ENCODE results near the gene DECR2. TPM values are rescaled to one million over a fixed set of nuclear protein-coding genes. Genes with fewer than 3 reads are reported as not detected.

Gene DECR2
- total and polyA plus RNA-seq, 2 donors, result 4.5 to 14.2 TPM

- Histone ChIP-seq H3K9me3 (ENCODE audit: control insufficient read depth in 2 of 2, insufficient read depth in 1 of 2, low read length in 1 of 2) (no peaks in the 10 kb centered on the region), H3K27ac (ENCODE audit: low read depth in 1 of 2, low read length in 1 of 2) (no peak overlapping the region), H3K4me1 (ENCODE audit: control insufficient read depth in 2 of 2, insufficient read depth in 2 of 2, low read length in 2 of 2) (peaks cover 0 to 9% of the 10 kb centered on the region in 2 donors), H3K4me3 (ENCODE audit: low read length in 2 of 2) (no peak overlapping the region), H3K27me3 (ENCODE audit: control insufficient read depth in 2 of 2, insufficient read depth in 1 of 2, low read length in 1 of 2) (peaks cover 0 to 27% of the 10 kb centered on the region in 2 donors), H3K36me3 (ENCODE audit: control insufficient read depth in 2 of 2, insufficient read depth in 2 of 2, low read length in 1 of 2) (peaks cover 32 to 33% of the 10 kb centered on the region in 2 donors)
- DNase-seq (ENCODE audit: low read depth in 6 of 9, low spot score in 9 of 9), result no peak
- 74% methylated on average over 19 of the region's 19 CpGs for WGBS
Measured at GRCh38 chr16:364595-365491, 36.8 kb upstream of the DECR2 start.

GRCh38 chr16:366476-366875 lies 35.2 kb upstream of the DECR2 start:
- WGBS, result 96% methylated on average over 10 of the region's 10 CpGs
- H3K9me3 ChIP-seq (ENCODE audit: control insufficient read depth in 2 of 2, insufficient read depth in 1 of 2, low read length in 1 of 2), result no peaks in the 10 kb centered on the region
- no peak overlapping the region for H3K27ac ChIP-seq (ENCODE audit: low read depth in 1 of 2, low read length in 1 of 2)
- DNase-seq (ENCODE audit: low read depth in 6 of 9, low spot score in 9 of 9), result no peak
- H3K4me3 ChIP-seq (ENCODE audit: low read length in 2 of 2), result no peak overlapping the region
- peaks cover 32 to 35% of the 10 kb centered on the region in 2 donors for H3K36me3 ChIP-seq (ENCODE audit: control insufficient read depth in 2 of 2, insufficient read depth in 2 of 2, low read length in 1 of 2)
- H3K4me1 ChIP-seq (ENCODE audit: control insufficient read depth in 2 of 2, insufficient read depth in 2 of 2, low read length in 2 of 2), result peaks cover 3 to 21% of the 10 kb centered on the region in 2 donors
- H3K27me3 ChIP-seq (ENCODE audit: control insufficient read depth in 2 of 2, insufficient read depth in 1 of 2, low read length in 1 of 2), result peaks cover 0 to 27% of the 10 kb centered on the region in 2 donors

GRCh38 chr16:367333-367903 lies 34.3 kb upstream of the DECR2 start:
- H3K36me3 ChIP-seq (ENCODE audit: control insufficient read depth in 2 of 2, insufficient read depth in 2 of 2, low read length in 1 of 2), result peaks cover 40 to 44% of the 10 kb centered on the region in 2 donors
- no peak overlapping the region for H3K27ac ChIP-seq (ENCODE audit: low read depth in 1 of 2, low read length in 1 of 2)
- DNase-seq (ENCODE audit: low read depth in 6 of 9, low spot score in 9 of 9), result no peak
- peaks cover 0 to 20% of the 10 kb centered on the region in 2 donors for H3K27me3 ChIP-seq (ENCODE audit: control insufficient read depth in 2 of 2, insufficient read depth in 1 of 2, low read length in 1 of 2)
- no peaks in the 10 kb centered on the region for H3K9me3 ChIP-seq (ENCODE audit: control insufficient read depth in 2 of 2, insufficient read depth in 1 of 2, low read length in 1 of 2)
- H3K4me1 ChIP-seq (ENCODE audit: control insufficient read depth in 2 of 2, insufficient read depth in 2 of 2, low read length in 2 of 2), result peaks cover 3 to 23% of the 10 kb centered on the region in 2 donors
- no peak overlapping the region for H3K4me3 ChIP-seq (ENCODE audit: low read length in 2 of 2)
- 98% methylated on average over 18 of the region's 18 CpGs for WGBS

- peaks cover 0 to 11% of the 10 kb centered on the region in 2 donors for H3K27me3 ChIP-seq (ENCODE audit: control insufficient read depth in 2 of 2, insufficient read depth in 1 of 2, low read length in 1 of 2)
- DNase-seq (ENCODE audit: low read depth in 6 of 9, low spot score in 9 of 9), result no peak
- H3K4me1 ChIP-seq (ENCODE audit: control insufficient read depth in 2 of 2, insufficient read depth in 2 of 2, low read length in 2 of 2), result peaks cover 3 to 23% of the 10 kb centered on the region in 2 donors
- no peaks in the 10 kb centered on the region for H3K9me3 ChIP-seq (ENCODE audit: control insufficient read depth in 2 of 2, insufficient read depth in 1 of 2, low read length in 1 of 2)
- no peak overlapping the region for H3K27ac ChIP-seq (ENCODE audit: low read depth in 1 of 2, low read length in 1 of 2)
- H3K36me3 ChIP-seq (ENCODE audit: control insufficient read depth in 2 of 2, insufficient read depth in 2 of 2, low read length in 1 of 2), result peaks cover 48 to 56% of the 10 kb centered on the region in 2 donors
- WGBS, result 97% methylated on average over 29 of the region's 29 CpGs
- no peak overlapping the region for H3K4me3 ChIP-seq (ENCODE audit: low read length in 2 of 2)
Measured at GRCh38 chr16:368388-369158, 33.1 kb upstream of the DECR2 start.

GRCh38 chr16:369275-369865 lies 32.3 kb upstream of the DECR2 start:
- Histone ChIP-seq H3K27ac (ENCODE audit: low read depth in 1 of 2, low read length in 1 of 2) (no peak overlapping the region), H3K4me1 (ENCODE audit: control insufficient read depth in 2 of 2, insufficient read depth in 2 of 2, low read length in 2 of 2) (peaks cover 3 to 23% of the 10 kb centered on the region in 2 donors), H3K27me3 (ENCODE audit: control insufficient read depth in 2 of 2, insufficient read depth in 1 of 2, low read length in 1 of 2) (peaks cover 0 to 5% of the 10 kb centered on the region in 2 donors), H3K9me3 (ENCODE audit: control insufficient read depth in 2 of 2, insufficient read depth in 1 of 2, low read length in 1 of 2) (no peaks in the 10 kb centered on the region), H3K4me3 (ENCODE audit: low read length in 2 of 2) (peak overlapping the region in 1 of 2 donors; percentile 2), H3K36me3 (ENCODE audit: control insufficient read depth in 2 of 2, insufficient read depth in 2 of 2, low read length in 1 of 2) (peaks cover 52 to 63% of the 10 kb centered on the region in 2 donors)
- no peak for DNase-seq (ENCODE audit: low read depth in 6 of 9, low spot score in 9 of 9)
- whole genome bisulfite sequencing, result 96% methylated on average over 20 of the region's 20 CpGs

GRCh38 chr16:369866-370436 lies 31.7 kb upstream of the DECR2 start:
- no peaks in the 10 kb centered on the region for H3K27me3 ChIP-seq (ENCODE audit: control insufficient read depth in 2 of 2, insufficient read depth in 1 of 2, low read length in 1 of 2)
- H3K27ac ChIP-seq (ENCODE audit: low read depth in 1 of 2, low read length in 1 of 2), result no peak overlapping the region
- H3K4me1 ChIP-seq (ENCODE audit: control insufficient read depth in 2 of 2, insufficient read depth in 2 of 2, low read length in 2 of 2), result peaks cover 3 to 23% of the 10 kb centered on the region in 2 donors
- no peaks in the 10 kb centered on the region for H3K9me3 ChIP-seq (ENCODE audit: control insufficient read depth in 2 of 2, insufficient read depth in 1 of 2, low read length in 1 of 2)
- WGBS, result 58% methylated on average over 44 of the region's 44 CpGs
- DNase-seq (ENCODE audit: low read depth in 6 of 9, low spot score in 9 of 9), result no peak
- H3K4me3 ChIP-seq (ENCODE audit: low read length in 2 of 2), result peak overlapping the region; percentile 2 to 68
- peaks cover 58 to 69% of the 10 kb centered on the region in 2 donors for H3K36me3 ChIP-seq (ENCODE audit: control insufficient read depth in 2 of 2, insufficient read depth in 2 of 2, low read length in 1 of 2)

GRCh38 chr16:370443-370842 lies 31.2 kb upstream of the DECR2 start, which contains the start of gene MRPL28:
Gene MRPL28, minus strand, starts transcription at chr16:370538. Its CDS starts 320 bp downstream, at chr16:370218.
- Histone ChIP-seq H3K27me3 (ENCODE audit: control insufficient read depth in 2 of 2, insufficient read depth in 1 of 2, low read length in 1 of 2) (no peaks in the 10 kb centered on the region), H3K27ac (ENCODE audit: low read depth in 1 of 2, low read length in 1 of 2) (peak within 1 kb of the TSS; percentile 64 to 78), H3K4me3 (ENCODE audit: low read length in 2 of 2) (peak within 1 kb of the TSS; percentile 2 to 68), H3K36me3 (ENCODE audit: control insufficient read depth in 2 of 2, insufficient read depth in 2 of 2, low read length in 1 of 2) (peaks cover 63 to 69% of the 10 kb centered on the region in 2 donors), H3K9me3 (ENCODE audit: control insufficient read depth in 2 of 2, insufficient read depth in 1 of 2, low read length in 1 of 2) (no peaks in the 10 kb centered on the region), H3K4me1 (ENCODE audit: control insufficient read depth in 2 of 2, insufficient read depth in 2 of 2, low read length in 2 of 2) (peaks cover 3 to 23% of the 10 kb centered on the region in 2 donors)
- DNase-seq (ENCODE audit: low read depth in 6 of 9, low spot score in 9 of 9), result peak; percentile 86 to 97 (median 91)
- WGBS, result 1% methylated on average over 30 of the region's 30 CpGs

GRCh38 chr16:370979-371514 lies 30.6 kb upstream of the DECR2 start:
- WGBS, result 81% methylated on average over 10 of the region's 10 CpGs
- H3K27me3 ChIP-seq (ENCODE audit: control insufficient read depth in 2 of 2, insufficient read depth in 1 of 2, low read length in 1 of 2), result no peaks in the 10 kb centered on the region
- H3K36me3 ChIP-seq (ENCODE audit: control insufficient read depth in 2 of 2, insufficient read depth in 2 of 2, low read length in 1 of 2), result peaks cover 66 to 73% of the 10 kb centered on the region in 2 donors
- H3K27ac ChIP-seq (ENCODE audit: low read depth in 1 of 2, low read length in 1 of 2), result peak overlapping the region; percentile 64 to 78
- peaks cover 3 to 23% of the 10 kb centered on the region in 2 donors for H3K4me1 ChIP-seq (ENCODE audit: control insufficient read depth in 2 of 2, insufficient read depth in 2 of 2, low read length in 2 of 2)
- H3K4me3 ChIP-seq (ENCODE audit: low read length in 2 of 2), result peak overlapping the region; percentile 2 to 68
- H3K9me3 ChIP-seq (ENCODE audit: control insufficient read depth in 2 of 2, insufficient read depth in 1 of 2, low read length in 1 of 2), result no peaks in the 10 kb centered on the region
- DNase-seq (ENCODE audit: low read depth in 6 of 9, low spot score in 9 of 9), result no peak

Data from thymus (tissue), 11 donors.